HG02759 (cell line): ENCODE results near the gene FDX2.

Source experiments
- ATAC-seq: cut with Tn5 transposase; IDR thresholded peaks from one replicate; pipeline ENCODE4 v1.9.1; 2021; ENCODE audit warnings: mild to moderate bottlenecking, moderate library complexity; ENCODE audit not compliant: unreplicated experiment

Gene FDX2

DNA sequence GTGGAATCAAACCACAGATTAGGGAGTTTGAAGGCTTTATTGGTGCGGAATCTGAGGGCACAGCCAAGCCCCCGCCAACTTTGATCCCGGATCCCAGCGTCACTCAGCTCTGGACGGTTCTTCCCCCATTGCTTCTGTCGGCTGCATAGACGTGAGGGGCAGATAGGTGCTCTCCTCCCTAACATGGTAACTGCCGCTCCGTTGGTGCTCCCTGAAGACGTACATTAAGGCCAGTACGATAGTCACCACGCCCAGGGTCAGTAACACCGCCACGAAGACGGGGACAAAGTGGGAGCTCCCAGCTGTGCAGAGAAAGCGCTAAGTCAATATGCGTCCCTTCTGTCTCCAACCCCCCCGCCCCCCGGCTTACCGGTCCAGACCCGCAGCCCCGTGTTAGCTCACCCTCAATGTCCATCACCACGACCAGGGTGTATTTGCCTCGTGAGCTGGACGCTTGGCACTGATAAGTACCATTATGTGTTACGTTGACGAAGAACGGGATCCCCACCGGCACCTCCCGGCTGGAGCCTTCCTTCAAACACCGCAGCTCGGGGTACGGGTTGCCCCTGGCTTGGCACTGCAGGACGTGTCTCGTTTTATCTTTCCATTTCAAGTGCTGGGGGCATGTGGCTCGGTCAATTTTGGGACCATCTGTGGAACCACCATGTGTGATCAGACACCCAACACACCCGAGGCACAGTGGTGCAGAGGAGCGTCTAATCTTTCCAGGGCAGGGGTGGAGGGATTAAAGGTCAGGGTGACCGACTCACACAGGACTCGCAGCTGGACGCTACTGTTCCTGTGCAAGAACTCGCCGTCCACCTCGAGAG is 18.2 kb upstream of the FDX2 start:
- no peak for ATAC-seq

DNA sequence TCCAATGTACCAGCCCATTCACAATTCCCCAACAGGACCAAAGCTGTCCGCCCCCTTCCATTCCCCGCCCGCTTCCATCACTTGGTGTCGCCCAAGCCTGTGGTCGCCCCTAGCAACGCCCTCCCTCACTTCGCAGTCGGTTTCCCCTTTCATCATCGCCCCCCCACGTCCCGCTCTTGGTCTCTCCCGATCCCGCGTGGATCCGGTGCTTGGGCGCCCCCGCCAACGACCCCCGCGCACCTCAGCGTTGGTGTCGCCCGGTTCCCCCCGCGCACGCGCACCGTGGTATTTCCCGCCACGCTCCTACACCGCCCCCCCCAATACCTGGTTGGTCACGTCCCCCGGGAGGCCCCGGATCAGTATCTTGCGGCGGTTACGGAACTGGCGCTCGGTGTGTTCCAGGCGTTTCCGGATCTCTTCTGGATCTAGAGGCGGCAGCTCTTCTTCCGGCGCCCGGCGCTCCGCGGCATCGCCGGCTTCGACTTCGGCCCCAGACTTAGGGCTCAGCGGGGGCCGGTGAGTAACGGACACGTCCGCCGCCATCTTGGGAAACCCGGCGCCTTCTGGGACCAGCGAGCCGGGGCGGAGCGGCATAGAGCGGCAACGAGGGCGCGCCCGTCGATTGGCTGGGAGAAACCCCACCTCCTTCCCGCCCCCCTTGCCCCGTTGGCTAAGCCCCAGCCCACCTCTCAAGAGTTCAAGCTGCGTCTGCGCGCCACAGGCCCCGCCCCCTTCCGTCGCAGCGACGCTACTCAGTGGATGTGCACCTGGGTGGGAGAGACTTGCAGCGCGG is 17.3 kb upstream of the FDX2 start, which contains the start of gene RAVER1:
Gene RAVER1 (minus strand): TSS at position 565 of the 793 bp plus-strand sequence. CDS start 22 bp downstream, at position 543.
- peak; percentile 91 for ATAC-seq

DNA sequence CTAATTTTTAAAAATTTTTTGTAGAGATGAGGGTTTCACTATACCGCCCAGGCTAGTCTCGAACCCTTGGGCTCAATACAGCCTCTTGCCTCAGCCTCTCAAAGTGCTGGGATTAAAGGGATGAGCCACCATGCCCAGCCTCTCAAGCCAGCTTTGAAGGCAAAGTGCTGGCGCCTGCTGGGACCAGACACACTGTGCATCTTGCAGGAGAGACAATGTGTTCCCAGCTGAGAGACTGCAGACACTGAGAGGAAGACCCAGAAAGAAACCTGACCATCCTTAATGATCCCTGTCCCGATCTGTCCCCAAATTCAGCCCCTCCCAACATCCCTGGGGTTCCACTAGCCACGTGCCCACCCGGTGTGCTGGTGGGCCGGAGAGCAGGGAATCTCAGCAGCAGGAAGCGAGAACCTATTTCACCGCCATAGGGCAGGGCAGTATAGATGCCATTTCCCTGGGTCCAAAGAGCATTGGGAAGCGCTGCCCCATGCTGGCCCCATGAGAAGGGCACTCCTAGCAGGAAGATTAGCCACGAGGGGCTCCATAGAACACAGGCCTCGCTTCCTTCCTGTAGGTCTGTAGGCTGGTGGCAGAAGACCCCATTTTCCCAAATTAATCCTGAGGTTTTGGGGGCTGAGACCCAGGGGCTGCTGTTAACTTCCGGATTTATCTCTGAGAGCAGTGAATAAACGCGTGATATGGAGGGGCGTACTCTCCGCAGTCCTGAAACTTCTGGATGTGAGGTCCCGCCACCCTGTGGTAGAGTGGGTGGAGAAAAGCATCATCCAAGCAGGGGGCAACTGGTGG is 16.5 kb upstream of the FDX2 start:
- no peak for ATAC-seq

DNA sequence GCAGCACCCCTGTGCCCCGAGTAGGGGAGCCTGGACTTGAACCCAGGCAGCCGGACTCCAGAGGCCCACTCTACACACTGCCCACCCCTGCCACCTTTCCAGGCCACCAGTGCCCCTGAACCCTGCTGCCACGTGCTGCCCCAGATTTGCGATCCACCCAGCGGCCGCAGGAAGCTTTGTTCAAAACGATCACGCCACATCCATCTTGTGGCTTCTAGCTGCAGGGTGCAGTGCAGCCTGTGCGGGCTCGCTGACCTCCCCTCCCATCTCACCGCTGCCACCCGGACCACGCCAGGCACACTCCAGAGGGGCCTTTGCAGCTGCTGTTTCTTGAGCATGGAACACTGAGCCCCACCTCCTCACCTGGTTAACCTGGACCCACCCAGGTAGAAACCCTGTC is 13.7 kb upstream of the FDX2 start:
- no peak for ATAC-seq

DNA sequence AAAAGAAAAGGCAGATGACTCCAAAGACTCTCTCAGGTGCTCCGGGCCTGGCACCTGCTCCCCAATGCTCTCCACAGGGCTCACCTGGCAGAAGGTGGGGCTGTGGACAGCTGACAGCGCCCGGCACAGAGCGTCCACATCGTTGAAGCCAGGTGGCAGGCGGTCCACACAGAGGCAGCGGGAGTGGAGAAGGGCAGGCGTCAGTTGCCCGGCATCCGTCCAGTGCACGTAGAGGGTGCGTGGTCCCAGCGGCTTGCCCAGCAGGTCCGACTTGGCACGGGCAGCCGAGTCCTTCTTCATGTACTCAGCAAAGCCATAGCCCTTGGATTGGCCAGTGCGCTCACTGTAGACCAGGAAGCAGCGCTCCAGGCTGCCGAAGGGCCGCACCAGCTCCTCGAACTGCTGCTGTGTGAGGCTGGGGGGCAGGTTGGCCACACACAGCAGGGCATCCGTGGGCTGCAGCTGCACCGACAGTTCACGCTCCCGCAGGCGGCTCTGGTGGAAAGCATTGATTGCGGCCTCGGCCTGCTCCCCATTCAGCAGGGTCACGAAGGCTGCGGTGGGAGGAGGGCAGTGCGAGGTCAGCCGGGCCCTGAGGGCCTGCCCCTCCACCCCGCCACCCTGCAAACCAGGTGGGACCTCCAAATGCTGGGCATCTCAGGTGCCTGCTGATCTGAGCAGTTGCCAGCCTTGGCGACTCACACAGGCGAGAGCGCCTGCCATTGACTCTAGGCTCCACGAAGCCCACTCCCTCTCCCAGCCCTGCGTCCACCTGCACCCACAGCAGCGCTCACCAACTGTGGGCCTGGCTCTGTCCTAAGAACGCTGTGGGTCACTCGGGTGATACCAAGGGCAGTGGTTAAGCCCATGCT is 13.0 kb upstream of the FDX2 start:
- ATAC-seq = no peak

DNA sequence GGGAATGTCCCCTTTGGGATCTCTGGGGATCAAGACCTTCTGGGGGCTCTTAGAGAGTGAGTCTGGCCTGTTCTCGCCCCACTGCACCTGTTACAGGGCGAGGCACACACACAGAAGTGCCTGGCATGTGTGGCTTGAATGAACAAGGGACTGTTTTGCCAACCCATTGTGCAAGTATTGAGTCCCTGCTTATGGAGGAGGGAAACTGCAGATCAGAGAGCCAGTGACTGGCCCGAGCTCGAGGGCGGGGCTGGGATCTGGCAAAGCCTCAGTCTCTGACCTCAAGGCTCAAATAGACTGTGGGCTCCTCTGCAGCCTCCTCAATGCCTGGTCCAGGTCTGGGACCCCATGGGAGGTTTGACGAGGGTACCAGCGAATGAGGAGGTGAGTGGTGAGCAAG is 12.0 kb upstream of the FDX2 start:
- ATAC-seq = no peak

DNA sequence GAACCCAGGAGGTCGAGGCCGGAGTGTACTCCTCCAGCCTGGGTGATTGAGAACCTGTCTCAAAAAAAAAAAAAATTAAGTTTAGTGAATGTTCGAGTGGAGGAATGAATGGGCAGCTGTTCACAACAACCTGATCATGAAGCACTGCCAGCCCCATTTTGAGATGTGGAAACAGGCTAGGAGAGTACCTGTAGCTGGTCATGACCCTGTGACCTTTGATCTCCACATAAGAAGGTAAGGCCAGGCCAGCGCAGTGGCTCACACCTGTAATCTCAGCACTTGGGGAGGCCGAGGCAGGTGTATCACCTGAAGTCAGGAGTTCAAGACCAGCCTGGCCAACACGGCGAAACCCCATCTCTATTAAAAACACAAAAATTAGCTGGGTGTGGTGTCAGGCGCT is 9.9 kb upstream of the FDX2 start:
- ATAC-seq = no peak

DNA sequence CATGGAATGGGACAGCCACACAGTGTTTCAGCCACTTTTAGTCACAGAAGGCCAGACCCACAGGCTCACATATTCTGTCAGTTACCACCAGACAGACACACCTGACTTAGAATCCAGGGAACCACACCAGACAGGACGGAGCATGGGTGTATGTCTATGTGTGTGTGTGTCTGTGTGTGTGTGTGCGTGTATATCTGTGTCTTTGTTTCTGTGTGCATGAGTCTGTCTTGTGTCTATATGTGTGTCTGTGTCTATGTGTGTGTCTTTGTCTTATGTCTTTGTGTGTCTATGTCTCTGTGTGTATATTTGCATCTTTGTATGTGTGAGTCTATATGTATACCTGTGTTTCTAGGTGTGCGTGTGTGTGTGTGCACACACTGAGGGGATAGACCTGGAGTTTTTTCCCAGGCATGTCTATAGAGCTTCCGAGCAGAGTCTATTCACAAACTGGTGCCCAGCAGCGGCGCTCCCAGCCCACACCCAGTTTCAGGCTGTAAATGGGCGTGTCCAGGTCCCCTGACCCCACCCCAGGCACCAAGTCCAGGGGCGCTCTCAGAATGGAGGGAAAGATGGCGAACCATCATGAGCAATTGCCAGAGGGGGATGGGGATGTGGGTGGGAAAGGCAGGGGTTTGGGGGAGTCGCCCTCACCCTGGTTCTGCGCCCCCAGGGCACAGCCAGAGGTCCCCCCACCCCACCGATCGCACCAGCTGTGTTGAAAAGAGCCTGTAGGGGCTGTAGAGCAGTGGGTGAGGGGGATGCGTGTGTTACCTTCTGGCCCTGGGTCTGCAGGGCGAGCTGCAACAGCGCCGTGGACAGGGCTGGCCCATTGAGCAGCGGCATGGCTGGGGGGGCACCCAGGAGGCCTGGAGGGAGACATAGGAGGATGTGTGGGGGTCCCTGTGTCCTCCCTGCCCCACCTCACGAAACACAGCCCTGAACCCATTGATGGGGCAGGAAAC is 6.3 kb upstream of the FDX2 start:
- no peak for ATAC-seq

DNA sequence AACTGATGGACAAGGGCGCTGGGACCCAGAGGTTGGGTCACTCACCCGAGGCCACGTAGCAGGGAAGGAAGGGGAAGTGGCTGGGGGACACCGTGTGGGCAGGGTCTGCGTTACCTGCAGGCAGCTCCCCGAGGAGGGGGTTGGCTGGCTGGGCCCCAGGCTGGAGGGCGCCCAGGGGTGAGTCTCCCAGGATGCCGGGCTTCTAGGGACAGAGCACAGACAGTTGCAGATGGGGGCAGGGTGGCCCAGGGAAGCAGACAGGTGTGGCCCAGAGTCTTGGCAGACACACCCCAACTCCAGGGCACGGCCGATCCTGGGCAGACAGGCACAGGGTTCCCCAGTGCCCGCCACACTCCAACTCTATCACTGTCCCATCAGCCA is 5.6 kb upstream of the FDX2 start:
- ATAC-seq = no peak

DNA sequence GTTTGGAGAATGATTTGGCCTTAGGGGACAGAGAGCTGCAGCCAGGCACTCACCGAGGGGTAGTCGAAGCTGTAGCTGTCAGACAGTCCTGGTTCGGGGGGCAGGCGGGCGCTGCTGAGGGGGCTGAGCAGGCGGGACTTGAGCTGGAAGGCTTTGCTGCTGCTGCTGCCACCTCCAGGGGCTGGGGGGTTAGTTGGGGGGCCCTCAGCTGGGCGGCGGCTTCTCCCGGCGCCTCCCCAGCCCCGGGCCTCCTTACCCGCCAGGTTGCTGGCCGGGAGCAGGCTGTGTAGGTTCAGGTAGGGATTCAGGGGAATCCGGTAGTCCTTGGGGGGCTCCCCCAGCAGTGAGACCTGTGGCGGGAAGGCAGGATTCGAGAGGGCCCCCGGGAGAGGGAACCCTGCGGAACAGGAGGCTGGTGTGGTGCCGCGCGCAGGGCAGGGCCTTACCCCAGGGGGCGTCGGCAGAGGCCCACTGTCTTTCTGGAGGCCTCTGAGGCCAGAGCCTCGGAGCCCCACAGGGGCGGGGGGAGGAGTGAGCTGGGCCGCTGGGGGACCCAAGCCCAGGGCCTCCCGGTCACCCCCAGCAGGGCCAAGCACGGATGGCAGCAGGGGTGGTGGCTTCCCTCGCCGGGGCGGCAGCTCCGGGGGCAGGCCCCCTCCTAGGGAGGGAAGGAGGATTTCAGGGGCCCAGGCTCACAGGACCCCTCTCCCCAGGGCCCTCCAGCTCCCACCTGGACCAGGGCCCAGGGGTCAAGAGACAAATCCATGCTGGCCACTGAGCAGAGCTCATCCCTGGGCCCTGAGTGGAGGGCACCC is 5.0 kb upstream of the FDX2 start:
- ATAC-seq = no peak

DNA sequence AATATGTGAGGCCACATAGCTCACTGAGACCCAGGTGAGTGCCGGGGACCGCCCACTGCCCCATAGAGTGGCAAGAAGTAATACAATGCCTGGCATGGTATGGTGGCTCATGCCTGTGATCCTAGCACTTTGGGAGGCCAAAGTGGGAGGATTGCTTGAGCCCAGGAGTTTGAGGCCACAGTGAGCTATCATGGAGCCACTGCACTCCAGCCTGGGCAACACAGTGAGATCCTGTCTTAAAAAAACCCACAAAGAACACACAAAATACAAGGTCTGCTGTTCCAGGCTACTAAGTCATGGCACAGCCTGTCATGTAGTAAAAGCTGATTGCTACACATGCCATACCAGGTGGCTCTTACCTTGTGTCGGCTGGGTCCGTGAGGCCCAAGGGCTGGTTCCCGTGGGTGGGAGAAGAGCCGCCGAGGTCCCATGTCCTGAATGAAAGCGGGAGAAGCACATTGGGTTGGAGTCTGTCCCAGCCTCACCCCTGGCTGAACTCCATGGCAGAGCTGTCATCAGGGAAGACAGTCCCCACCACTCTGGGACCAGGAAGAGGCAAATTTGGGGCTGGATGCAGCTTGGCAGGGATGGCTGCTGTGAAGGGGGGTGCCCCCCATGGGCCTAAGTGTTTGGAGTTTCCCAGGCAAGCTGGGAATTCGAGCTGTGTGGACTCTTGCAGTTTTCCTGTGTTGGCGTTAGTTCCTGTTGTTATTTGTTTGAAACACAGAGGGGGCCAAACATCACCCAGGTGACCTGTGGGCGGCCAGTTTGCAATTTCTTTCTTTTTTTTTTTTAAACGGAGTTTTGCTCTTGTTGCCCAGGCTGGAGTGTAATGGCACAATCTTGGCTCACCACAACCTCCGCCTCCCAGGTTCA is 3.2 kb upstream of the FDX2 start:
- no peak for ATAC-seq

DNA sequence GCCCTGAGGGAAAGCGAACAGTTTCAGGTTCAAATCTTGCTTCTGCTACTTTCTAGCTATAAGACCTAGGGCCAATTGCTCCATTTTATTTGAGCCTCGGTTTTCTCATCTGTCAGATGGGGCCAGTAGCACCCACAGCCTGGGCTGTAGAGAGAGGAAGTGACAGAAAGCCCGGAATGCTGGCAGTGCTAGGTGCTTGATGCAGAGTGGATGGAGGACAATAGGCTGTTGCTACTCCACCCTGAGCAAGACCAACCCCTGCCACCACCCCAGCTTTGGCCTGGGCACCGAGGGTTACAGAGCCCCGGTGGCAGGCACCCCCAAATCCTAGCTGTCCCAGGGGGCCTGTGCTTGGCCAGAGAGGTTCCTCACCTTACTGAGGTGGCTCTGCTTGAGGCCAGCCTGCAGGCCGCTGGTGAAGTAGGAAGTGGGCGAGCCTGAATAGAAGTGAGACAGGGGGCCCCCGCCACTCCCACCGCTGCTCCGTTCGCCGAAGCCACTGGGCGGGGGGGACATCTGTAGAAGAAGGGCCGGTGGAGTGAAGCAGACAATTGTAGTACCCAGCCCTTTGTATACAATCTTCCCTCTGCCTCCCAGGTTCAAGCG is 2.1 kb upstream of the FDX2 start:
- ATAC-seq = no peak

DNA sequence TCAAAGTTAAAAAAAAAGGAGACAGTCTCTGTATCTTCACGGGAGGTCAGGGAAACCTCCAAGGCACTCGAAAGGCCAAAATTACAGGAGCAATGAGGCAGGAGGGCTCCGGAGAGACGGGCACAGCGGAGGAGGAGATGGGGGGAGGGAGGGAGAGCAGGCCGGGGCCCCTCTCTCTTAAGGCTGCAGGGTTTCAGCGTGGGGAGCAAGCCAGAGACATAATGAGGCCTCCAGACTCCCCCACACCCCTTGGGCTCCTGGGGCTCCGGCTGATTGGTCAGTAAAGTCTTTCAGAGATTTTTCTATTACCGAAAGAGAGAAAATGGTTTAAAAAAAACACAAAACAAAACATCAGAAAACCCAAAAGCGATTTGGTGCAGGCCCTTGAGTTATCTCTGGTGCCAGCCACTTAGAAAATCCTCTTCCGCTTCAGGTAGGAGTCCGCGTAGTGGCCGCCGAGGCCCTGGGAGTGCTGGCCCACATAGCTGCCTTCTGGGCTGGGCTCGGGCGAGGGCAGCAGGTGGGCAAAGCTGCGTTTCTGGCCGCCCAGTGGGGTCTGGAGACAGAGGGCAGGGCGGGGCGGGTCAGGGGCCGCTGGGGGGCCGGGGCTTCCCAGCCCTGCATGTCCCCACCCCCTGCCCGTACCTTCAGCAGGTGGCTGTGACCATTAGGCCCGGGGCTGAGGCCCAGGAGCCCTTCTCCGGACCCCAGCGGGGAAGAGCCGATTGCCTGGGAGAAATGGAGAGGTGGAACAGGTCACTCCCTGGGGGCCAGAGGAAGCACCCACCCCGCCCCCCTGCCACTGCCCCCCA is 1.4 kb upstream of the FDX2 start:
- no peak for ATAC-seq

DNA sequence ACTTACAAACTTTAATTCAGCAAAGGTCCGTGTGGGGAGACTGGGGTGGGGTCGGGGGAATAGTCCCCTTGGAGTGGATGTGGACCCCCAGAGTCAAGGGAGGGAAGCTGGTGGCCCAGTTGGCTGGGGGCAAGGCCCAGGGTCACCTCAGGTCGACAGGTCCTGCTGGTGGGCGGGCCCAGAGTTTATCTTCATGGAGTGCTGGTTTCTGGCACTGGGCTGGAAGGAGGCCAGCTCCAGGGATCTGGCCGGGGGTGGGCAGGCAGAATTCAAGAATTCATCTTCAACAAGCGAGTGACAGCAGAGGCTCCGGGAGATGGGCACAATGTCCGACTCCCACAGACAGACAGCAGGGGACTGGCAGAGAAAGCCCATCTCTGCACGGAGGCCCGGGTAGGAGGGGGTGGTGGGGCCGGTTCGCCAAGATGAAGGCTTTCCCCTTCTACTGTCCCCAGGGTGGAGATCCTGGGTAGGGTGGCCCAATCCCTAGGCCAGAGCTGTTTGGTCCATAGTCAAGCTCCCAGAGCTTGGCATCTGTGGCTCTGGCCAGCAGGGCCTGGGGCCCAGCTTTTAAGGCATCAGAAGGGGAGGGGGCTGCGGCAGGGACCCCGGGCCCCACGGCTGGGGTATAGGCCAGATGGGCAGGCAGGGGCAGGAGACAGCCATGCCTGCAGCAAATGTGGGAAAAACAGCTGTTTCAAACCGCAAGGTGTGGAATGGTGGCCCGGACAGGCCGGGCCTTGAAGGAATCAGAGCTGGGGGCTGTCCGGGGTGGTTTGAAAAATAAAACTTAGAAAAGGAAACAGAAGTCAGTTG is 622 bp upstream of the FDX2 start:
- ATAC-seq = no peak

DNA sequence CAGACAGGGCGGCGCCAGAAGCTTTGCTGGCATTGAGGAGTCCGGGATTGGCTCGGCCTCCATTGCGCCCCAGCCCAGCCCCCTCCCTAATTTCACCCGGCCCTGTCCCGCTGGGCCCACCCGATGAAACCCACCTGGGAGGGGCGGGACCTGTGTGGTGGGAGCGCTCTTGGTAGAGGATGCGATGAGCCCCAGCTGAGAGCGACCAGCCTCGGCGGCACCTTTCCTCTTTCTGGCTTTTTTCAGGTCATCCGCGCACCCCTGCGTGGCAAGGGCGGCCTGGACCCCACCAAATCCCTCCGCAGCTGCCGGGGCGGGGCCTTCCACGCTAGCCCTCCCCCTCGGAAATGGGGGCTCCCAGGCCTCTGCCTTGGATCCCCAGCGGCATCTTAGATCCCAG is 6.4 kb downstream of the FDX2 start, which contains the start of gene ZGLP1:
Gene ZGLP1 (minus strand): TSS at position 393 of the 400 bp plus-strand sequence.
- ATAC-seq = no peak
